Esophagus squamous epithelium (tissue), 5 donors: ENCODE results near the gene LPP. TPM values are rescaled to one million over a fixed set of nuclear protein-coding genes. Genes with fewer than 3 reads are reported as not detected.

ENCODE experiments used
- DNase-seq: peaks from one replicate; lab custom pipeline; 2025; lab: John Stamatoyannopoulos, UW
- H3K27ac ChIP-seq, 4 donors: fragments of 200-600 bp; sonication (generic); one replicate each; pipeline ENCODE4 v1.5.1; 2016 to 2019; ENCODE audit warnings: mild to moderate bottlenecking in 1 of 4
- H3K27me3 ChIP-seq, 4 donors: fragments of 200-600 bp; sonication (generic); 1 replicate in 3 of 4; 2 replicates in 1 of 4; pipeline versions ENCODE4 v1.5.1 to v1.6.0; 2017 to 2021; ENCODE audit warnings: antibody characterized with exemption in 1 of 4
- H3K36me3 ChIP-seq, 3 donors: fragments of 200-600 bp; sonication (generic); one replicate each; pipeline ENCODE4 v1.5.1; 2016 to 2019
- H3K4me1 ChIP-seq, 3 donors: fragments of 200-600 bp; sonication (generic); one replicate each; pipeline ENCODE4 v1.5.1; 2017 to 2019
- H3K4me3 ChIP-seq, 4 donors: fragments of 200-600 bp; sonication (generic); 1 replicate in 3 of 4; 2 replicates in 1 of 4; pipeline ENCODE4 v1.5.1; 2016 to 2019; ENCODE audit warnings: mild to moderate bottlenecking in 2 of 4, moderate library complexity in 1 of 4
- H3K9me3 ChIP-seq, 3 donors: fragments of 200-600 bp; sonication (generic); one replicate each; pipeline ENCODE4 v1.5.1; 2016 to 2019
- POLR2A ChIP-seq, 4 donors: fragments of 450-650 bp; IDR thresholded peaks; one replicate each; pipeline ENCODE4 v1.6.1; 2017; ENCODE audit warnings: antibody characterized with exemption in 4 of 4, mild to moderate bottlenecking in 4 of 4, moderate library complexity in 3 of 4
- WGBS, 2 donors: methylation state at CpG; one replicate each; pipeline ENCODE4 v1.1.5; 2018; 5-methylcytosine and 5-hydroxymethylcytosine counted together
- intact Hi-C: fragments of 100-400 bp; cut with DNase I; formaldehyde crosslinking; loops from one replicate; pipeline ENCODE4 v1.15.0; 2022
- total RNA-seq, 4 donors: library from RNA; depleted of rRNA; stranded (reverse); fragments of >200 nt; gene quantifications; one replicate each; pipeline ENCODE4 v1.1.0, GENCODE V29; 2016
- TF ChIP-seq, protein P1 (sequence below), 6 experiments: fragments of 450-650 bp in 4 of 6; fragments of 200-600 bp in 2 of 6; sonication (generic) in 2 of 6; IDR thresholded peaks; one replicate each; pipeline ENCODE4 v1.5.1; 2016 to 2019; ENCODE audit warnings: antibody characterized with exemption in 6 of 6, mild to moderate bottlenecking in 4 of 6, moderate library complexity in 4 of 6
- donor health status: DM: yes; HTN: yes; CAD: no.

The LPP gene
- total RNA-seq, 4 donors from 2014 or later: 41.4 to 369 (median 97.3) TPM

DNA sequence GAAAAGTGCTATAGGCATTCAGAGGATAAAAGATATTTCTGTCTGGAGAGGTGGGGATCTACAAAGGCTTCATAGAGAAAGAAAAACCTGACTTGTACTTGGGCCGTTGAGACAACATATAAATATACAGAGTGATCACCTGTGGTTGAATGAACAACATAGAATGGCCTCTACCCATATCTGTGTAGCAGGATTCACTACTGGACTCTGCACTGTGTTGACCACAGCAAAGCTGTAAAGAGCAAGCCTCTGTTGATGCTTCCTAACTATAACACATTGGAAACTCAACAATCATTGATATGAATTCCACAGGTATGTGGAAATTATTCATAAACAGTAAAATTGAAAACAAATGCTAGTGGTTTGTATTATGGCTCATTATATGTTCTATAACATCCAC lies 19.1 kb upstream of the LPP start:
- no peak overlapping the region for H3K4me3 ChIP-seq
- intact Hi-C loops: no loop called here
- H3K9me3 ChIP-seq: no peaks in the 10 kb centered on the region
- TF ChIP-seq POLR2A (IDR thresholded peaks at IDR 0.05): no peak
- TF ChIP-seq, protein P1, sequence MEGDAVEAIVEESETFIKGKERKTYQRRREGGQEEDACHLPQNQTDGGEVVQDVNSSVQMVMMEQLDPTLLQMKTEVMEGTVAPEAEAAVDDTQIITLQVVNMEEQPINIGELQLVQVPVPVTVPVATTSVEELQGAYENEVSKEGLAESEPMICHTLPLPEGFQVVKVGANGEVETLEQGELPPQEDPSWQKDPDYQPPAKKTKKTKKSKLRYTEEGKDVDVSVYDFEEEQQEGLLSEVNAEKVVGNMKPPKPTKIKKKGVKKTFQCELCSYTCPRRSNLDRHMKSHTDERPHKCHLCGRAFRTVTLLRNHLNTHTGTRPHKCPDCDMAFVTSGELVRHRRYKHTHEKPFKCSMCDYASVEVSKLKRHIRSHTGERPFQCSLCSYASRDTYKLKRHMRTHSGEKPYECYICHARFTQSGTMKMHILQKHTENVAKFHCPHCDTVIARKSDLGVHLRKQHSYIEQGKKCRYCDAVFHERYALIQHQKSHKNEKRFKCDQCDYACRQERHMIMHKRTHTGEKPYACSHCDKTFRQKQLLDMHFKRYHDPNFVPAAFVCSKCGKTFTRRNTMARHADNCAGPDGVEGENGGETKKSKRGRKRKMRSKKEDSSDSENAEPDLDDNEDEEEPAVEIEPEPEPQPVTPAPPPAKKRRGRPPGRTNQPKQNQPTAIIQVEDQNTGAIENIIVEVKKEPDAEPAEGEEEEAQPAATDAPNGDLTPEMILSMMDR (IDR thresholded peaks at IDR 0.05): no peak
- H3K4me1 ChIP-seq: no peaks in the 10 kb centered on the region
- DNase-seq: no peak
- WGBS, 2 donors: 90 to 95% methylated on average over 1 of the region's 1 CpG
- H3K27ac ChIP-seq: no peak overlapping the region
- no peaks in the 10 kb centered on the region for H3K27me3 ChIP-seq
- H3K36me3 ChIP-seq: no peaks in the 10 kb centered on the region

DNA sequence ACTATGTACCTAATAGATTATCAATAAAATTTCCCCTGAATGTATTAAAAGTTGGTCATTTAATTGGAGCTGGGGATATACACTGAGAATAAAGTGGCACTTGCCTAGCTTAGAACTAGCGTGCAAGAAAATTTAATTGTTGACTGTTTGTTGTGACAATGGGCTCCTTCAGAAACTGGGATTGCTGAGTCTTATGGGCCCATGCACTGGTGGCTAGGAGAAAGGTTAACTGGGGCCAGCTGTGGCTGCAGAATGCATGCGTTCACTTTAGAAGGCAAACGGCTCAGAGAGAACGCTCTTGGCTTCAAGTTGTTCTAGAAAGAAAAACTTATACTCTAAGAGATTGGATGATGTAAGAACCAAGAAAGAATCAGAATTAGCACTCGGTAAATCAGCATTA lies 18.7 kb upstream of the LPP start:
- H3K27ac ChIP-seq: peak overlapping the region in 2 of 4 donors; percentile 0 to 9
- no peaks in the 10 kb centered on the region for H3K4me1 ChIP-seq
- no peak for DNase-seq
- H3K4me3 ChIP-seq: no peak overlapping the region
- no peak for TF ChIP-seq POLR2A (IDR thresholded peaks at IDR 0.05)
- TF ChIP-seq, protein P1 (IDR thresholded peaks at IDR 0.05): no peak
- no peaks in the 10 kb centered on the region for H3K27me3 ChIP-seq
- intact Hi-C loops: no loop called here
- 82 to 84% methylated on average over 5 of the region's 5 CpGs for WGBS, 2 donors
- H3K36me3 ChIP-seq: no peaks in the 10 kb centered on the region
- H3K9me3 ChIP-seq: no peaks in the 10 kb centered on the region

- Histone ChIP-seq H3K4me3 (no peak overlapping the region), H3K9me3 (no peaks in the 10 kb centered on the region), H3K4me1 (no peaks in the 10 kb centered on the region), H3K36me3 (no peaks in the 10 kb centered on the region), H3K27me3 (no peaks in the 10 kb centered on the region), H3K27ac (no peak overlapping the region)
- intact Hi-C loops: no loop called here
- WGBS, 2 donors: 22 to 26% methylated on average over 1 of the region's 1 CpG
- DNase-seq: no peak
- TF ChIP-seq, protein P1 (IDR thresholded peaks at IDR 0.05): no peak
- TF ChIP-seq POLR2A (IDR thresholded peaks at IDR 0.05): no peak
Observed at GRCh38 chr3:188137051-188137450, 16.9 kb upstream of the LPP start.

GRCh38 chr3:188139466-188139865 lies 14.5 kb upstream of the LPP start:
- Histone ChIP-seq H3K9me3 (no peaks in the 10 kb centered on the region), H3K36me3 (no peaks in the 10 kb centered on the region), H3K27me3 (no peaks in the 10 kb centered on the region), H3K4me1 (no peaks in the 10 kb centered on the region), H3K27ac (no peak overlapping the region), H3K4me3 (no peak overlapping the region)
- intact Hi-C loops: no loop called here
- no peak for TF ChIP-seq POLR2A (IDR thresholded peaks at IDR 0.05)
- TF ChIP-seq, protein P1 (IDR thresholded peaks at IDR 0.05): no peak
- no peak for DNase-seq
- 80 to 95% methylated on average over 4 of the region's 4 CpGs for WGBS, 2 donors

GRCh38 chr3:188146219-188146618 lies 7.7 kb upstream of the LPP start:
- H3K27me3 ChIP-seq: no peaks in the 10 kb centered on the region
- TF ChIP-seq POLR2A (IDR thresholded peaks at IDR 0.05): no peak
- TF ChIP-seq, protein P1 (IDR thresholded peaks at IDR 0.05): no peak
- peaks cover 0 to 6% (median 0%) of the 10 kb centered on the region in 3 donors for H3K4me1 ChIP-seq
- WGBS, 2 donors: 100% methylated on average over 2 of the region's 2 CpGs
- no peaks in the 10 kb centered on the region for H3K36me3 ChIP-seq
- H3K9me3 ChIP-seq: no peaks in the 10 kb centered on the region
- intact Hi-C loops: no loop called here
- no peak for DNase-seq
- no peak overlapping the region for H3K4me3 ChIP-seq
- H3K27ac ChIP-seq: no peak overlapping the region
